GM12878 (cell line): ENCODE results near the gene CCDC32. TPM values are rescaled to one million over a fixed set of nuclear protein-coding genes. Genes with fewer than 3 reads are reported as not detected.

ENCODE experiments used
- ATF7 ChIP-seq: fragments of 450-650 bp; IDR thresholded peaks from 2 replicates; pipeline ENCODE4 v1.6.1; 2016; ENCODE audit warnings: low read depth, mild to moderate bottlenecking
- BHLHE40 ChIP-seq, 2 experiments: fragments of 450-650 bp in 1 of 2; IDR thresholded peaks; 2 replicates each; pipeline ENCODE4 v1.6.1; 2011 to 2017; ENCODE audit warnings: low read depth in 2 of 2, borderline replicate concordance in 1 of 2, improper control_type of control experiment in 1 of 2, low read length in 1 of 2, mild to moderate bottlenecking in 1 of 2
- BRCA1 ChIP-seq: IDR thresholded peaks from 2 replicates; pipeline ENCODE4 v1.6.1; 2011; ENCODE audit warnings: low read depth, low read length, improper control_type of control experiment
- EED ChIP-seq: sonication (generic); IDR thresholded peaks from 2 replicates; pipeline ENCODE4 v1.6.1; 2016; ENCODE audit warnings: antibody characterized with exemption, low read depth
- IRF4 ChIP-seq: IDR thresholded peaks from 2 replicates; pipeline ENCODE4 v1.6.1; 2011; ENCODE audit warnings: low read depth, low read length
- NFYA ChIP-seq: IDR thresholded peaks from 2 replicates; pipeline ENCODE4 v1.6.1; 2011; ENCODE audit warnings: low read depth, mild to moderate bottlenecking, low read length, improper control_type of control experiment, borderline replicate concordance
- NFYB ChIP-seq: IDR thresholded peaks from 2 replicates; pipeline ENCODE4 v1.6.1; 2011; ENCODE audit warnings: low read depth, mild to moderate bottlenecking, low read length, improper control_type of control experiment, moderate library complexity; ENCODE audit not compliant: insufficient read depth
- POU2F2 ChIP-seq: IDR thresholded peaks from 3 replicates; pipeline ENCODE4 v1.6.1; 2011; ENCODE audit warnings: low read depth, mild to moderate bottlenecking, low read length, borderline replicate concordance
- PRDM15 ChIP-seq: fragments of 450-650 bp; formaldehyde crosslinking; IDR thresholded peaks from 2 replicates; pipeline ENCODE4 v1.4.0; 2020; ENCODE audit warnings: mild to moderate bottlenecking, moderate library complexity
- RUNX3 ChIP-seq: IDR thresholded peaks from 2 replicates; pipeline ENCODE4 v1.6.1; 2012; ENCODE audit warnings: low read length, inconsistent platforms
- SIN3A ChIP-seq: IDR thresholded peaks from 2 replicates; pipeline ENCODE4 v1.6.1; 2012; ENCODE audit warnings: low read depth, low read length, improper control_type of control experiment
- STAT1 ChIP-seq: fragments of 450-650 bp; conservative IDR thresholded peaks from 2 replicates; pipeline ENCODE4 v1.6.1; 2014; ENCODE audit warnings: antibody characterized with exemption, mild to moderate bottlenecking
- TARDBP ChIP-seq: IDR thresholded peaks from 2 replicates; pipeline ENCODE4 v1.6.1; 2016; ENCODE audit warnings: borderline replicate concordance
- ZNF592 ChIP-seq: fragments of 450-650 bp; IDR thresholded peaks from 2 replicates; pipeline ENCODE4 v1.6.1; 2017; ENCODE audit warnings: mild to moderate bottlenecking, moderate library complexity
- polyA plus RNA-seq, 11 experiments: library from polyadenylated mRNA; depleted of rRNA in 4 of 11; unstranded in 6 of 11; stranded (reverse) in 5 of 11; fragments of >200 nt; fragmentation: Nextera tagmentation in 4 of 11; fragmentation: Illumina TruSeq in 1 of 11; extraction: Ambion mirVana in 4 of 11; extraction: Trizol in 1 of 11; gene quantifications; 1 replicate in 1 of 11; 2 replicates in 10 of 11; pipeline versions ENCODE4 v1.2.1 to v1.2.3, GENCODE V29; 2011 to 2016; ENCODE audit warnings: inconsistent platforms in 2 of 11, missing spikeins in 2 of 11, low read depth in 1 of 11
- total RNA-seq, 4 experiments: library from RNA; depleted of rRNA in 3 of 4; stranded (reverse); fragments of >200 nt in 3 of 4; fragmentation: Illumina TruSeq in 1 of 4; extraction: Trizol in 1 of 4; gene quantifications; 2 replicates each; pipeline versions ENCODE4 v1.2.1 to v1.2.3, GENCODE V29; 2013 to 2021
- TF ChIP-seq, protein P1 (sequence below): fragments of 450-650 bp; conservative IDR thresholded peaks from 2 replicates; pipeline ENCODE4 v1.6.1; 2017; ENCODE audit warnings: mild to moderate bottlenecking, moderate library complexity
- TF ChIP-seq, protein P2 (sequence below): IDR thresholded peaks from 2 replicates; pipeline ENCODE4 v1.6.1; 2011; ENCODE audit warnings: low read depth, mild to moderate bottlenecking, low read length, moderate library complexity, borderline replicate concordance; ENCODE audit errors: extremely low read depth
- TF ChIP-seq, protein P3 (sequence below): fragments of 450-650 bp; IDR thresholded peaks from 2 replicates; pipeline ENCODE4 v1.6.1; 2017; ENCODE audit warnings: borderline replicate concordance

Gene CCDC32
- total and polyA plus RNA-seq, 10 of the 15 experiments (the other 5 are each of a cell fraction or from before 2014, with no cell fraction given), result 30.2 to 74.3 (median 46.5) TPM

- TF ChIP-seq SIN3A, result peak; percentile 97
- peak; percentile 86 for TF ChIP-seq RUNX3
- TF ChIP-seq, protein P1, sequence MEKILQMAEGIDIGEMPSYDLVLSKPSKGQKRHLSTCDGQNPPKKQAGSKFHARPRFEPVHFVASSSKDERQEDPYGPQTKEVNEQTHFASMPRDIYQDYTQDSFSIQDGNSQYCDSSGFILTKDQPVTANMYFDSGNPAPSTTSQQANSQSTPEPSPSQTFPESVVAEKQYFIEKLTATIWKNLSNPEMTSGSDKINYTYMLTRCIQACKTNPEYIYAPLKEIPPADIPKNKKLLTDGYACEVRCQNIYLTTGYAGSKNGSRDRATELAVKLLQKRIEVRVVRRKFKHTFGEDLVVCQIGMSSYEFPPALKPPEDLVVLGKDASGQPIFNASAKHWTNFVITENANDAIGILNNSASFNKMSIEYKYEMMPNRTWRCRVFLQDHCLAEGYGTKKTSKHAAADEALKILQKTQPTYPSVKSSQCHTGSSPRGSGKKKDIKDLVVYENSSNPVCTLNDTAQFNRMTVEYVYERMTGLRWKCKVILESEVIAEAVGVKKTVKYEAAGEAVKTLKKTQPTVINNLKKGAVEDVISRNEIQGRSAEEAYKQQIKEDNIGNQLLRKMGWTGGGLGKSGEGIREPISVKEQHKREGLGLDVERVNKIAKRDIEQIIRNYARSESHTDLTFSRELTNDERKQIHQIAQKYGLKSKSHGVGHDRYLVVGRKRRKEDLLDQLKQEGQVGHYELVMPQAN, result peak; percentile 93
- no peak for TF ChIP-seq NFYA
- TF ChIP-seq BRCA1, result no peak
- TF ChIP-seq, protein P2, sequence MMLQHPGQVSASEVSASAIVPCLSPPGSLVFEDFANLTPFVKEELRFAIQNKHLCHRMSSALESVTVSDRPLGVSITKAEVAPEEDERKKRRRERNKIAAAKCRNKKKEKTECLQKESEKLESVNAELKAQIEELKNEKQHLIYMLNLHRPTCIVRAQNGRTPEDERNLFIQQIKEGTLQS, result peak; percentile 71; the same call in 1 of the 2 replicates
- no peak for TF ChIP-seq PRDM15 (CRISPR knock-in tag)
- 0 out of 2 replicates have a peak, but pooled peaks have one; percentile 50 for TF ChIP-seq IRF4
- TF ChIP-seq, protein P3, sequence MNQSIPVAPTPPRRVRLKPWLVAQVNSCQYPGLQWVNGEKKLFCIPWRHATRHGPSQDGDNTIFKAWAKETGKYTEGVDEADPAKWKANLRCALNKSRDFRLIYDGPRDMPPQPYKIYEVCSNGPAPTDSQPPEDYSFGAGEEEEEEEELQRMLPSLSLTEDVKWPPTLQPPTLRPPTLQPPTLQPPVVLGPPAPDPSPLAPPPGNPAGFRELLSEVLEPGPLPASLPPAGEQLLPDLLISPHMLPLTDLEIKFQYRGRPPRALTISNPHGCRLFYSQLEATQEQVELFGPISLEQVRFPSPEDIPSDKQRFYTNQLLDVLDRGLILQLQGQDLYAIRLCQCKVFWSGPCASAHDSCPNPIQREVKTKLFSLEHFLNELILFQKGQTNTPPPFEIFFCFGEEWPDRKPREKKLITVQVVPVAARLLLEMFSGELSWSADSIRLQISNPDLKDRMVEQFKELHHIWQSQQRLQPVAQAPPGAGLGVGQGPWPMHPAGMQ, result no peak
- TF ChIP-seq STAT1, result no peak
- no peak for TF ChIP-seq EED
- TF ChIP-seq NFYB, result peak; percentile 50; the same call in 1 of the 2 replicates
- TF ChIP-seq TARDBP, result 0 out of 2 replicates have a peak, but pooled peaks have one; percentile 75
- peak; percentile 58 for TF ChIP-seq ATF7
- TF ChIP-seq POU2F2, result peak; percentile 59; the same call in 1 of the 3 replicates
- TF ChIP-seq ZNF592, result no peak
- 0 out of 4 replicates have a peak, but pooled peaks have one; percentile 19 to 33 for TF ChIP-seq BHLHE40 (IDR thresholded peaks at IDR 0.05; ENCODE audit: borderline replicate concordance in 1 of 2, low read depth in 2 of 2, low read length in 1 of 2)
Measured at GRCh38 chr15:40569129-40569953, 4.5 kb upstream of the CCDC32 start, which contains the start of gene RPUSD2 (continued).
